OCI-M2 (cell line): ENCODE data around the gene HSPA2.

Experiments used
- DNase-seq: peaks from one replicate; lab custom pipeline; 2025; ENCODE audit not compliant: unreplicated experiment; lab: John Stamatoyannopoulos, UW

Gene HSPA2

DNA sequence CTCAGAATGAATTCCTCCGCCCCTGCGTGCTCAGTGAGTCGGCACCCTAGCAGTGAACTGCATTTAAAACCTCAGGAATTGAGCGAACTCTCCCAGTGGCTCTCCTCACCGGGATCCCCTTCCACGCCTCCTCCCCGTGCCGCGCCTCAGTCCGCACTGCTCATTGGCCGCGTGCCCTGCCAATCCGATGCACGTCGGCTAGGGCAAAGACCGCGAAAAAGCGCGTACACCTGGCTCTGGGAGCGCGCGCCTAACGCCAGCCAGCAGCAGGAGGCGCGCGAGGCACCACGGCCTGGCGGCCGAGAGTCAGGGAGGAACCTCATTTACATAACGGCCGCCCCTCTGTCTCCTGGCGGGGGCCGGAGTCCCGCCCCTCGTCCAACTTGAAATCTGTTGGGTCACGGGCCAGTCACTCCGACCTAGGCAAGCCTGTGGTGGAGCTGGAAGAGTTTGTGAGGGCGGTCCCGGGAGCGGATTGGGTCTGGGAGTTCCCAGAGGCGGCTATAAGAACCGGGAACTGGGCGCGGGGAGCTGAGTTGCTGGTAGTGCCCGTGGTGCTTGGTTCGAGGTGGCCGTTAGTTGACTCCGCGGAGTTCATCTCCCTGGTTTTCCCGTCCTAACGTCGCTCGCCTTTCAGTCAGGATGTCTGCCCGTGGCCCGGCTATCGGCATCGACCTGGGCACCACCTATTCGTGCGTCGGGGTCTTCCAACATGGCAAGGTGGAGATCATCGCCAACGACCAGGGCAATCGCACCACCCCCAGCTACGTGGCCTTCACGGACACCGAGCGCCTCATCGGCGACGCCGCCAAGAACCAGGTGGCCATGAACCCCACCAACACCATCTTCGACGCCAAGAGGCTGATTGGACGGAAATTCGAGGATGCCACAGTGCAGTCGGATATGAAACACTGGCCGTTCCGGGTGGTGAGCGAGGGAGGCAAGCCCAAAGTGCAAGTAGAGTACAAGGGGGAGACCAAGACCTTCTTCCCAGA, at the start of gene HSPA2:
Gene HSPA2, plus strand, starts transcription at position 534 of the 995 bp plus-strand sequence. Its CDS starts 109 bp downstream, at position 643.
- peak; percentile 39 for DNase-seq

GRCh38 chr14:64491637-64492036, 48.9 kb upstream of the HSPA2 start:
- DNase-seq: no peak

DNA sequence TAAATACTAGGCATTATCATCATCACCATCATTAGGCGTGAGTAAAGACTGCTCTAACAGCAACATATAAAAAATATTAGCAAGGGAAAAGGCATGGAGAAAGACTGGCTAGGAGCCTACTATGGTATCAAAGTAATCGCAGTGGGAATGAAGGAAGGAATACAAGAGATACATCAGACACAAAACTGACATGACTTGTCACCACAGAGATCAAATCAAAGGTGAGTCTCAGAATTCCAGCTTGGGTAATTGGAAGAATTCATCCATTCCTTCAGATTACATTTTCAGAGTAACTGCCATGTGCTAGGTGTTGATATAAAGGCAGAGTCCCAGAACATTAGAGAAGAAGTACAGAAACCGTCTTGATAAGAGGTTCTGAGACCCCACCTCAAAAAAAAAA, 47.1 kb upstream of the HSPA2 start:
- no peak for DNase-seq

GRCh38 chr14:64495252-64495651, 45.3 kb upstream of the HSPA2 start:
- DNase-seq: no peak

- DNase-seq: no peak
Observed at GRCh38 chr14:64496764-64497163, 43.8 kb upstream of the HSPA2 start.

DNA sequence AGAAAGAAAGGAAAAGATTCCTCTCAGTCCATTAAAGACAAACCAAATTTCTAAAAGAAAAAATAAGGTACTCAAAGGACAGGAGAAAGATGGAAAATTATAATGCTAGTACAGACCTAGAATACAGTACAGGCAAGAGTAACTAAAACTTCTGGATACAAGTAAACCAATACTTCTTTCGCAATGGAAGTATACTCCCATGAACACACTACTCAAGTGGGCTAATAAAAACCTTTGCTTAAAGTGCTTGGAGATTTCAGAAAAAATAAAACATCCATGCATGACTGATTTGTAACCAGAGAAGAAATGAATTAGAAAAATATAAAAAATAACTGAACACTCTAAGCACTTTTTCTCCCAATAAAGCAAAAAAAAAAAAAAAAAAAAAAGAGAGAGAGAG, 40.5 kb upstream of the HSPA2 start:
- no peak for DNase-seq

DNA sequence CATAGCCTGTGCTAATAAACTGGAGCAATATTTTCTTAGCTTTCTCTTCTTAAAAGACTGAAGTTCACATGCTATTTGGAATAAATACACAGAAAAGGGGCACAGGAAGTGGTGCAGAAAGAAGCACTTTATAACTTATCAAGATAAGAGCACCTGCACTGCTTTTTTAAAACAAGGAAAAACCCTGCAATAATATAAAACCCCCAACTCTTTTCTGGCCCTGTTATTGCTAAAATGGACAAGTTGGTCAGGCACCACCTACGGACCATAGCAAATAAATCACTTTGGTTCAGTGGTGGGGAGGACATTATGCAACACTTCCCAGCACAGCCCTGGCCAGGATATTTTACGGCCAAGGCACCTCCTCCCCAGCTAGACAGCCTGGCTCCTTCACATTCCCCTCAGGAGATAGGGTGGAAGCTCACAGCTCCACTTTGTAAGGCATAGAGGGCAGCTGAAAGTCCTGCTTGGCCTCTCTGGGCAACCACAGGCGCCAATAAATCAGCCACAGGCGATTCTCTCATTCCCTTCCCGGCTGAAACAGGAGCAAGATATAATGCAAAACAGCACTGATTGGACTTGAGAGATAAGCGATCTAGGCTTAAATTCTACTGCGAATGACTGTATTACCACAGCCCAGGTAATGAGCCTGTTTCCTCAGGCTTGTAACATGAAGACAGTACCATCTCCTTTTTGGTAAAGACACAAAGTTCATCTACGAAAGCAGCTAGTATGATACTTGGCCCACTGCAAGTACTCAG, 39.0 kb upstream of the HSPA2 start:
- DNase-seq: no peak

DNA sequence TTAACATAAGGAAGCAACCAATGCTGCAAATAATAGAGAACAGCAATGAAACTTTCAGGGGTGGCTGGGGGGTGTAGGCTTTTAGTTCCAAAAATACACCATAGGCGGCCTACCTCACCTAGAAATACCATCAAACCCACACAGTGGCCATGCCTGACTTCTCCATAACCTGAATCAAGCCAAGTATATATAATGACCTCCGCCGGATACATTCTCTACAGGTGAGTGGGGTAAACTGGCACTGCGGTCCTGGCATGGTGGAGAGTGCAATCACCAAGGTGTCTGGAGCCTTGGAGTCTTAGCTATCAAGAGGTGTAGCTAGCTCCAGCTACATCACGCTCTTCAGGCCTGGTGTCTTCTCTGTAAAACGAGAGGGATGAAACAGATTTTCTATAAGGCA, 38.1 kb upstream of the HSPA2 start:
- DNase-seq: no peak

DNA sequence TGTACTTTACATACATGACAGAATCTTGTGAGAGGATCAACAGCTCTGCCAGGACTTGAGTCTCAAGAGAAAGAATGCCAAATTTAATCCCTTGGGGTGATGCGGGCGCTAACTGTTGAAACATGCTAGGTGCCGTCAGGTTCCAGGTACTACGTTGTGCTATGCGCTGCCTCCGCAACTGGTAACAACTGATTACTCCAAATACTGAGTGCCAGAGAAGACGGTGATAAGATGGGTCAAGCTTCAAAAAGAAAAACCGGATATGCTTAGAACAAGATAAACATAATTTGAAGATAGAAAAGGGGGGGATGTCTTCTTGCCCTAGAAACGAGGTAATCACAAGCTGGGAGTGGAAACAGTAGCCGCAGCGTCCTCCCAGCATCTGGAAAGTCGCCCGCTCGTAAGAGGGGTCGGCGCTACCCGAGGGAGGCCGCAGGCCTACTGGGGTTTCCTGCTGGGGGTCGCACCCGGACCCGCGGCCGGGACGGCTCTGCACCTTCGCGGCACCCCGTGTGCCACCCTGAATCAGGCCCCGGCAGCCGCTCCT, 37.6 kb upstream of the HSPA2 start:
- no peak for DNase-seq

DNA sequence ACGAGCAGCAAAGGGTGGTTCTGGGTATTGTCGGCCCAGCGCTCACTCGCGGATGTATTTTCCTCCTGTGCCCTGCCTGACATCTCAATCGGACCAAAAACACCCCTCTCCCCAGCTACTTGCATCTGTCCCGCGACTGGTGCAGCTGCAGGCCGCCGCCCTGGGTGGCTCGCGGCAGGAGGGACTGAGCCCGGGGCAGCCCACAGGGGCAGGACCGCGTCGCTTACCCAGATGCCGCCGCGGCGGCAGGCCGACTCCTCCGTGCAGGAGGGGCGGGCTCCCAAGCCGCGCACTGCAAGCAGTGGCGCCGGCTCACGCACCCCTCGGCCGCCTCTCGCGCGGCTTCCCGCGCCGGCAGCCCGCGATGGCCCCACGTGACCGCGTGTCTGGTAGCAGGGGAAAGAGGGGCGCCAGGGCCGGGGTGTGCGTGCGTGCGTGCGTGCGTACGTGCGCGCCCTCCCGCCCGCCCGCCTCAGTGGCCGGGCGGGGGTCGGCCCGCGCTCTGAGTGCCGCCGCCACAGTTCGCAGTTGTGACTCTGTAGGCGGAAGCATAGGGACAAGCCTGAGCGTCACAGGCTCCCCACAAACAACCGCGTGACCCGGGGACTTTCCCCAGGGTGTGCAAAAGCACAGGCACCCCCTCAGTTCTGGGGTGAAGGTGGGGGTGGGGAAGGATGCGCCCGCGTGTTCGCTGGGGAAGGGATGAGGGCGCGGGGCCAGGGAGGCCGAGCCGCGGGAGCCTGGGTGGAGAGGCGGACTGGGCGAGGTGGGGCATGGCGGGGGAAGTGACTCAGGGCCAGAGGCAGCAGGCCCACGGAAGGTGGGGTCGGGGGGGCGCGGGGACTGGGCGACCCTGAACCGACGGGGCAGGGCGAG, 36.9 kb upstream of the HSPA2 start, which contains the start of gene ZBTB25:
Gene ZBTB25, minus strand, starts transcription at position 405 of the 876 bp plus-strand sequence. CDS start 13,305 bp downstream, outside the sequence.
- no peak for DNase-seq

DNA sequence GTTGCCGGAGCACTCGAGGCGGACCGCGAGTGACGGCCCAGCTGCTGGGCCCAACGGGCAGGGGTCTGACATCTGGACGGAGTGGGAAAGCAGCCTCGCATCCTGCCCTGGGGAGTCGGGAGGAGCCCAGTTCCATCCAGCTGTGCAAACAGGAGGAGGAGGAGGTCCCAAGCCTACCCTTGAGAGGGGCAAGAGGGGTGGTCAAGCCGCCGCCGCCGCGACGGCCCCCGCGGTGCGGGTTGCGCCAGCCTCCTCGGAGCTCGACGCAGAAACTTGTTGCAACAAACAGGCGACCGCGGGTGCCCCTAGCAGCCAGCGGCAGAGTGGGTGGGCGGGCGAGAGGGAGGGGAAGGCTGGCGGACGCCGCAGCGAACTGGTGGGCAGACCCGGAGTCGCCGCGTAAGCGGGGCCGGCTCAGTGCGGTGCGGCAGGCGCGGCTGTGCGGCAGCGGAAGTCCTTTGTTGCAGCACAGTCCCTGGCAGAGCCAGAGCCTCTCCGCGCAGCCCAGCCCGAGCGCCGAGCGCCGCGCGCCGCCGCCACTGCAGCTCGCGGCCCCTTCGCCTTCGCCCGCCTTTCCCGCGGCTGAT, 36.1 kb upstream of the HSPA2 start, which contains the start of gene ZBTB1:
Gene ZBTB1, plus strand, starts transcription at position 461 of the 587 bp plus-strand sequence. CDS start 16,735 bp downstream, outside the sequence.
- no peak for DNase-seq

- peak; percentile 56 for DNase-seq
Observed at GRCh38 chr14:64504897-64505794, 35.4 kb upstream of the HSPA2 start.

DNA sequence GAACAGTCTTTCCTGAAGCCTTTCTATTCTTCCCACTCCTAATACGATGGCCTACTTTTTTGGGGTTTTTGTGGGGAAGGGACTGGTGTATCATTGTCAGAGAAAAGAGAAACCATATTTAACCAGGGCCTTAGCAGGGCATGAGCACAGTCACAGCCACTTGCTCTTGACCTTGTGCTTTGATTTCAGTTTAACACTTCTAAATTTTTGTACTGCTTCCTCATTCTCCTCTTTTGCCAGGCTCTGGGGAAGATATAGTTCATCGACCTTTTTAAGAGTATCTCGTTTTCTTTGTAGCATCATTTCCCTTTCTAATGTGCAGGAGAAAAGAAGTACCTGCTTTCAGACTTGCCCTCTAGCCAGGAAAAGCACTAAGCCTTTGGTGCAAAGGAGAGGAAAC, 33.8 kb upstream of the HSPA2 start:
- DNase-seq: no peak

- DNase-seq: no peak
Observed at GRCh38 chr14:64507376-64508156, 33.0 kb upstream of the HSPA2 start.

GRCh38 chr14:64508215-64508776, 32.2 kb upstream of the HSPA2 start:
- DNase-seq: no peak

GRCh38 chr14:64509036-64509435, 31.5 kb upstream of the HSPA2 start:
- no peak for DNase-seq

- peak; percentile 55 for DNase-seq
Observed at GRCh38 chr14:64510825-64511671, 29.5 kb upstream of the HSPA2 start.
